GM18951 (cell line): Measurements from ENCODE around the gene CASQ1.

ENCODE experiments used
- POLR2A ChIP-seq: IDR thresholded peaks from 4 replicates; pipeline ENCODE4 v1.6.1; 2011; ENCODE audit warnings: mild to moderate bottlenecking; ENCODE audit not compliant: insufficient read length, insufficient read depth; ENCODE audit errors: extremely low read depth
- in situ Hi-C: fragments of 300-500 bp; cut with MboI; formaldehyde crosslinking; loops from one replicate; pipeline ENCODE4 v1.12.0; 2022; ENCODE audit warnings: low sequenced_read_pairs, mixed read lengths, inconsistent platforms; ENCODE audit not compliant: unreplicated experiment

The CASQ1 gene

DNA sequence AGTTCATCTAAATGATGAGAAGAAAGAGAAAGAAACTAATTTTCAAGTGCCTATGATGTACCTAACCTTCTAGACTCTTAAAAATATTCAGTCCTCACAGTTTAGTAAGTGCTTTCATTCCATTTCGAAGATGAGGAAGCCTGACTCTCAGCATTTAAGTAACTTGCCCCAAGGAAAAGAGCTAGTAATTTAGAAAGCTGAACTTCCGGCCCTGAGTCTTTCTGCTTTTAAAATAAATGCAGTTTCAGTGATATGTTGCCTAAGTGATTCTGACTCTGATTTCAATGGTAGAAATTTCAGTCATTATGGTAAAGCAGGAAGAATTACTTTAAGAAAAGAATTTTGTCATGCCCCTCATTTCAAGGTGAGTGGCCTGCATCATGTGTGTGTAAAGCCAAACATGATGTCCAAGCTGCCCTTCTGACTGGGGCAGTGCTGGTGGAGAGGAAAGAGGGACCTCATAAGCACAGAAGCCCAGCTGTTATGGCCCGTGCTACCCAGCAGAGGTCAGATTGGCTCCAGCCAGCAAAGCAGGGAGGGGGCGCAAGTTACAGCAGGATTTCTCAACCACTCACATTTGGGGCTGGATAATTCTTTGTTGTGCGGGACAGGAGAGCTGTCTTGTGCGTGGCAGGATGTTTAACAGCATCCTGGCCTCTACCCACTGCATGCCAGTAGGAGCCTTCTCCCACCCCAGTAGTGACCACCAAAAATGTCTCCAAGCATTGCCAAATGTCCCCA, 28.2 kb upstream of the CASQ1 start:
- in situ Hi-C loops, result no loop called here
- no peak for TF ChIP-seq POLR2A

DNA sequence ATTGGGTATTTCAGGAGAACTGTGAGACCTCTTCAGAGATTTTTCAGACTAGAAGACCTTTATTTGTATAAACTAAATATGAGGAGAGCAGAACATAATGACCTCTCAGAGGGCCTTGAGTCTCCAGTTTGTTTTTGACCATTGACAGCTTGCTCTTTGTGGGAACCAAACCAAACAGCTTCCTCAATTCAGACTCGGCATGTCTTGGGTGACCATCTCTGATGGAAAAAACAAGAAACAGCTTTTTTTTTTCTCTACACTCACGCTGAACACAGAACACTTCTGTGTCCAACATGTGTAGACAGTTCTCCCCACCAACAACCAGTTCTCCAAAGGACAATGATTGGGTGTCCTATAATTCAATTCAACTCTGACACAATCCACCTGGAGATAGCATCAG, 27.4 kb upstream of the CASQ1 start:
- no peak for TF ChIP-seq POLR2A
- in situ Hi-C loops, result no loop called here

DNA sequence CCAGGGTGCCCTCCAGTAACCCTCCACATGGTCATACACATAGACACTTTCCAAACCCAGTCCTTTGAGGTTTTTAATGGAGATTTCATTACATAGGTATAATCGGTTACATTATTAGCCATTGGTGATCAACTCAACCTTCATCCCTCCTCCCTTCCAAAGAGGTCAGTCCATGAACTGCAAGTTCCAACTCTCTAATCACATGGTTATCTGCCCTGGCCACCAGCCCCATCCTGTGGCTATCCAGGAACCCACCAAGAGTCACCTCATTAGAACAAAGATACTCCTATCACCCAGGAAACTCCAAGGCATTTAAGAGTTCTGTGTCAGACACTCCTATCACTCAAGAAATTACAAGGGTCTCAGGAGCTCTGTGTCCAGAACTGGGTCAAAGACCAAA, 26.8 kb upstream of the CASQ1 start:
- in situ Hi-C loops, result no loop called here
- TF ChIP-seq POLR2A, result no peak

DNA sequence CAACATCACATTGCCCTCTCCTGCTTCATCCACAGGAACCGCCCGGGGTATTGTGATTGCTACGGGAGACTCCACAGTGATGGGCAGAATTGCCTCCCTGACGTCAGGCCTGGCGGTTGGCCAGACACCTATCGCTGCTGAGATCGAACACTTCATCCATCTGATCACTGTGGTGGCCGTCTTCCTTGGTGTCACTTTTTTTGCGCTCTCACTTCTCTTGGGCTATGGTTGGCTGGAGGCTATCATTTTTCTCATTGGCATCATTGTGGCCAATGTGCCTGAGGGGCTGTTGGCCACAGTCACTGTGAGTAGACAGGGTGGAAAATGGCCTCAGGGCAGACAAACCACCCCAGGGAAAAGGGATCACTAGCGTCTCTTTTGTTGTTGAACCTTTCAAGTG, 26.3 kb upstream of the CASQ1 start:
- TF ChIP-seq POLR2A, result no peak
- in situ Hi-C loops, result no loop called here

DNA sequence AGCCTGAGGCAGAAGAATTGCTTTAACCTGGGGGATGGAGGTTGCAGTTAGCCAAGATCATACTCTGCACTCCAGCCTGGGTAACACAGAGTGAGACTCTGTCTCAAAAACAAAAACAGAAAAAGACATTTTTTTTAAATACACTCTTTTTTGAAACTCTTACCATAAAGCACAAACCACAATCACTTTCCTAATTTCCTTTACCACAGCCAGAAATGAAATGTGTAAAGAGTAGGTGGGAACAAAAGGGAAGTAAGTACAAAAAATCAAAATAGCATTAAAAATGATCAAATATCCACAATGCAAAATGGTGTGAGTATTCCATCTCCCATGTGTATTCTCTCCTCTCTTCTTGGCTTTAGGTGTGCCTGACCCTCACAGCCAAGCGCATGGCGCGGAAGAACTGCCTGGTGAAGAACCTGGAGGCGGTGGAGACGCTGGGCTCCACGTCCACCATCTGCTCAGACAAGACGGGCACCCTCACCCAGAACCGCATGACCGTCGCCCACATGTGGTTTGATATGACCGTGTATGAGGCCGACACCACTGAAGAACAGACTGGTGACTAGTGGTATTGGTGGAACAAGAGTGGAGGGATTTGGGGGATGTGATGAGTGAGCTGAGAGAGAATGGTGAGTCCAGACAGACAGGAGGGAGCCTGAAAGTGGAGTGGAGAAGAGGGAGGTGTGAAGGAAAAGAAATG, 24.1 kb upstream of the CASQ1 start:
- TF ChIP-seq POLR2A, result no peak
- in situ Hi-C loops, result no loop called here

DNA sequence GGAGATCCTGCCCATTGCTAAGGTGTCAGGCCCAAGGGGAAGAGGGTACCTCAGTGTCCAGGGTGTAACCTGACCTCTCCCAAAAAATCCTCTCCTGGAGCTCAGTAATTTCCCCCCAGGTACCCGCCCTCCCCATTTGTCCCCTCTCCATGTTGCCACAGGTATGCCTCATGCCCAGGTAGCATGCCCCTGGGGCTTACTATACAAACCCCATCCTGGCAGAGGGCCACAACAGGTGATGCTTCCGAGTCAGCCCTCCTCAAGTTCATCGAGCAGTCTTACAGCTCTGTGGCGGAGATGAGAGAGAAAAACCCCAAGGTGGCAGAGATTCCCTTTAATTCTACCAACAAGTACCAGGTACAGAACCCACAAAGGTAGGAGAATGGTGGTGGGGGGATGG, 23.3 kb upstream of the CASQ1 start:
- in situ Hi-C loops, result no loop called here
- TF ChIP-seq POLR2A, result no peak

DNA sequence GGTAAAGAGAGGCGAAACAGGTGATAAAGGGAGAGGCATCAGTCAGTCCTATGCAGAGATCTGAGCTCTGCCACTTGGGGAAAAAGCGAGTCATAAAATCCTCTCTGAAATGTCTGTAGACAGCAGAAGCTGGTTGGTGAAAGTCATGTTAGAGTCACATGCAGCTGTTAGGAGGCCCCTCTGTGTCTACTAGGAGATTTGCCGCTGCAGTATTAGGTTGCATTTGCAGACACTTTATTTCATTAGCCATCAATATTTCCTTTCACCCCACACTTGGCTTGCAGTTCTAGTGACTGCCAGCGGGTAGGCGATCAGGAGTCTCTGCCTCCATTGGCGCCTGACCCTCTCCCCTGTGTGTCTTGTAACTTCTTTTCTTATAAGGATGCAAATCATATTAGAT, 22.8 kb upstream of the CASQ1 start:
- in situ Hi-C loops, result no loop called here
- TF ChIP-seq POLR2A, result no peak

DNA sequence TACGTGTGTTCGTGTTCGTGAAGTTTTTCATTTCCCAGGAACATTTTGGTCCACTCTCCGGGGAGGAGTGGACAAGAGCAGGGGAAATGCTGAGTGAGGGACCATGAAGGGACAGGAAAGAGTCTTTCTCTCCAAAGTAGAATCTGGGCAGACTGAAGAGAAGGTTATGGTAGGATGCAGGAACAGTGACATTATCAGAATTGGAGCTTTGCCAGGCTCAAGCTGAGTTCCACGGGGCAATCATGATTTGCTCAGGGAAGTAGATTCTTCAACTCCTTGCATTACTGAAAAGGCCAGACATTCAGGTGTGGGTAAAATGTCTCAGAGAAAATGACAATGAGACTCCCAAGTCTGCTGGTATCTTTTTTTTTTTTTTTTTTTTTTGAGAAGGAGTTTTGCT, 22.4 kb upstream of the CASQ1 start:
- no peak for TF ChIP-seq POLR2A
- in situ Hi-C loops, result no loop called here

DNA sequence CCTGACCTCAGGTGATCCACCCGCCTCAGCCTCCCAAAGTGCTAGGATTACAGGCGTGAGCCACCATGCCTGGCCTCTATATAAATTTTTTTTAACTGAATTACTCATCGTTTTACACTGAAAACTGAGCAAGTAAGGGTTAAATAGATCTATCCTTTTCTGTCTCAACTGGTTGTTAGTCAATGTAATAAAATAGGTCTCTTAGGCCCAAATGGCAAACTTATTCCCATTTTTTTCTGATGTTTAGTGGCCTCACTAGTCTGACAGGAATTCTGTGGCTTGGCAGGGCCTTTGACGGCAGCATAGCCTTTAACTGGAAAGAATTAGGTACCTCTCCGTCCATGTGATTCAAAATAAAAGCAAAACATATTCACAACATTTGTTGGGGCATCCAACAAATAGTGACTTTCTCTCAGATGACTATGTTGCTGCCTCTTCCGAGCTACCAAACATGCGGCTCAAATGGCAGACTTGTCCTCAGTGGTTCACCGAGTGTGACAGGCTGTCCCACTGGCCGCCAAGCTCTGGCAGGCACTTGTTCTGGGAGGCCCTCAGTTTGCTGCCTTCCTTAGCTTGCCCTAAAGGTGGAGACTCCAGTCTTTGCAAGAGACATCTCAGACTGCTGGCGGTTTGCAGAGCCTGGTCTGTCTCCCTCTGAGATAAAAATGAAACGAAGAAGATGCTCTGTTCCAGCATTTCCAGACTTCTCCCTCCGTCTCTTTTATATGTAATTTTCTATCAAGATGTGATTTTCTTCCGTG, 21.6 kb upstream of the CASQ1 start:
- in situ Hi-C loops, result no loop called here
- no peak for TF ChIP-seq POLR2A

DNA sequence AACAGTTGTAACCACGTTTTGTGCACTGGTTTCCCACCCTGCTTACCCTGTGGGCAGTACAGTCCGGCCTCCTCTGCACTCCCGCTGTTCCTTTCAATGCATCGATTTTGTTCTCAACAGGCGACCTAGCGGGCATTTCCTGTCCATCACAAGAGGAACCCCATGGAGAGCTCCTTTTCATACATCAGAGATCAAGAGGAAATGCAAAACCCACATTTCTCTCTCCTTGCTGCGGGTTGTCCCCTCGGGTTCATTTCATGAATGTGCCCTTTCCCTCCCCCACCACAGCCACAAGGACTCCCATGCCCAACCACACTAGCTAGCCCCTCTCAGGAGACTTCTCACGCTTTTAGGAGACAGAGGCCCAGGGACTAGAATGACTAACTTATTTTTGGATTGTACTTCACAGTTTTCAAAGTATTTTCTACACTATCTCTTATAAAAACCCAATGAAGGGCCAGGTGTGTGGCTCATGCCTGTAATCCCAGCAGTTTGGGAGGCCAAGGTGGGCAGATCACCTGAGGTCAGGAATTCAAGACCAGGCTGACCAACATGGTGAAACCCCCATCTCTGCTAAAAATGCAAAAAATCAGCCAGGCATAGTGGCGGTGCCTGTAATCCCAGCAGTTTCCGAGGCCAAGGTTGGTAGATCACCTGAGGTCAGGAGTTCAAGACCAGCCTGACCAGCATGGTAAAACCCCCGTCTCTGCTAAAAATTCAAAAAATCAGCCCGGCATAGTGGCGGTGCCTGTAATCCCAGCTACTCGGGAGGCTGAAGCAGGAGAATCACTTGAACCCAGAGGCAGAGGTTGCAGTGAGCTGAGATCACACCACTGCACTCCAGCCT, 20.6 kb upstream of the CASQ1 start:
- in situ Hi-C loops, result no loop called here
- TF ChIP-seq POLR2A, result no peak

DNA sequence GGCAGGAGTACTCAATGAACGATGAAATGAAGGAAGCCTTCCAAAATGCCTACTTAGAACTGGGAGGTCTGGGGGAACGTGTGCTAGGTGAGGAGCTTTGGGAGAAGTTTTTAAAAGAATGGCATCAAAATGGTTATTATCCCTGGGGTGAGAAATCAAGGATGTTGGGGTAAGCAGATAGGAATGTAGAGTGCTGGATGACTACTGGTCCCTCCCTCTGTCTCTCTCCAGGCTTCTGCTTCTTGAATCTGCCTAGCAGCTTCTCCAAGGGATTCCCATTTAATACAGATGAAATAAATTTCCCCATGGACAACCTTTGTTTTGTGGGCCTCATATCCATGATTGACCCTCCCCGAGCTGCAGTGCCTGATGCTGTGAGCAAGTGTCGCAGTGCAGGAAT, 19.0 kb upstream of the CASQ1 start:
- no peak for TF ChIP-seq POLR2A
- in situ Hi-C loops, result no loop called here

DNA sequence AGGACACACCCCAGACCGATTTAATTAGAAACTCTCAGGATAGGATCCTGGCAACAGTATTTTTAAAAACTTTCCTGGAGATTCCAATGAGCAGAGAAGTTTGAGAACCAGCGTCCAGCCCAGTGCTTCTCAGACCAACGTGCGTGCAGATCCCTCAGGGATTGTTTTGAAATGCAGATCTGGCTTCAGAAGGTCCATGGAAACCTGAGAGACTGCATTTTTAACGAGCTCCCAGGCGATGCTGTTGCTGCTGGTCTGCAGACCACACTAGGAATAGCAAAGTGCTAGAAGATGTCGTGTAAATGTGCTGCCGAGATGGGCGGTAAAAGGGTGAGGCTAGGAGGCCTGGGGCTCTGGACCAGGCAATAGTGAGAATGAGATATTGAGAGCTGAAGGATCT, 18.4 kb upstream of the CASQ1 start:
- TF ChIP-seq POLR2A, result no peak
- in situ Hi-C loops, result no loop called here

DNA sequence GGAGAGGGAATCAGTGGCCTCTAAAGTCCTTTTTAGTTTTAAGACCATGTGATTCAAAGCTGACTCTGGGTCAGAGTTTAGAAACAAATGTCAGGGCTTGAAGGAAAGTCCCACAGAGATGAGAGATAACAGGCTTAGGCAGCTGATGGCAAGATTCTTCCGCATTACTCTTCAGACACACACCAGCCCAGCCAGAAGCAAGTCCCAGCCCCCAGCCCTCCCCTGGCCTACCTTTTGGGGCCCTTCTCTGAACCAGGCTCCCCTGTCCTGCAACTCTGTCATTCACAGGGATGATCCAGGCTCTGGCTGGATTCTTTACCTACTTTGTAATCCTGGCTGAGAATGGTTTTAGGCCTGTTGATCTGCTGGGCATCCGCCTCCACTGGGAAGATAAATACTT, 13.1 kb upstream of the CASQ1 start:
- no peak for TF ChIP-seq POLR2A
- in situ Hi-C loops, result no loop called here
